ENCODE measurements around the gene PCYT1A. TPM values are rescaled to one million over a fixed set of nuclear protein-coding genes. Genes with fewer than 3 reads are reported as not detected.
A peak's percentile ranks its signal among the peaks of the same experiment; 100 is the strongest.

Gene PCYT1A
- total and polyA plus RNA-seq, 2 of the 13 experiments (the other 11 are each of a cell fraction or from before 2014, with no cell fraction given) = 26.4 to 45.3 TPM

GRCh38 chr3:196288141-196288460 lies 575 bp upstream of the PCYT1A start (continued):
- TF ChIP-seq BRCA1 (CRISPR knock-in tag; IDR thresholded peaks at IDR 0.05) (peak; percentile 8; the same call in 1 of the 2 replicates), GLI4 (CRISPR knock-in tag; IDR thresholded peaks at IDR 0.05; ENCODE audit: borderline replicate concordance) (no peak), ZNF549 (CRISPR knock-in tag; IDR thresholded peaks at IDR 0.05) (no peak), ZNF224 (CRISPR knock-in tag; IDR thresholded peaks at IDR 0.05) (no peak), ATRX (CRISPR knock-in tag; IDR thresholded peaks at IDR 0.05; ENCODE audit: borderline replicate concordance) (no peak), PAWR (CRISPR knock-in tag; IDR thresholded peaks at IDR 0.05; ENCODE audit: borderline replicate concordance) (no peak), FOXO4 (CRISPR knock-in tag; conservative IDR thresholded peaks at IDR 0.05) (no peak), MAFG (CRISPR knock-in tag; IDR thresholded peaks at IDR 0.05) (no peak), FOSL1 (CRISPR knock-in tag; IDR thresholded peaks at IDR 0.05; ENCODE audit: borderline replicate concordance) (no peak), RELA (CRISPR knock-in tag; IDR thresholded peaks at IDR 0.05) (0 out of 2 replicates have a peak, but pooled peaks have one; percentile 3), ZNF512B (CRISPR knock-in tag; IDR thresholded peaks at IDR 0.05; ENCODE audit: borderline replicate concordance) (no peak), ZFP1 (CRISPR knock-in tag; IDR thresholded peaks at IDR 0.05) (0 out of 2 replicates have a peak, but pooled peaks have one; percentile 1), ZFP82 (CRISPR knock-in tag; IDR thresholded peaks at IDR 0.05; ENCODE audit: borderline replicate concordance) (no peak), ZFP91 (CRISPR knock-in tag; IDR thresholded peaks at IDR 0.05; ENCODE audit: borderline replicate concordance) (no peak), ZNF704 (CRISPR knock-in tag; IDR thresholded peaks at IDR 0.05; ENCODE audit: borderline replicate concordance) (no peak)
